Stimulated activated CD8-positive, alpha-beta memory T cell treated with anti-CD3 and anti-CD28 coated beads, Interleukin-7, amount 100 ng/mL, for 4 hours (primary cell): ENCODE results near the gene RNASE11.
A peak's percentile ranks its signal among the peaks of the same experiment; 100 is the strongest.
"Not testable (repeated sequence)": the region's sequence is repeated elsewhere in the genome, so short reads cannot be mapped to it uniquely, and the experiment has no call there.

ENCODE experiments used
- DNase-seq, 2 donors: peaks; one replicate each; pipeline ENCODE4 v3.0.0-alpha.2; 2020; ENCODE audit warnings: low read depth in 2 of 2

The RNASE11 gene

DNA sequence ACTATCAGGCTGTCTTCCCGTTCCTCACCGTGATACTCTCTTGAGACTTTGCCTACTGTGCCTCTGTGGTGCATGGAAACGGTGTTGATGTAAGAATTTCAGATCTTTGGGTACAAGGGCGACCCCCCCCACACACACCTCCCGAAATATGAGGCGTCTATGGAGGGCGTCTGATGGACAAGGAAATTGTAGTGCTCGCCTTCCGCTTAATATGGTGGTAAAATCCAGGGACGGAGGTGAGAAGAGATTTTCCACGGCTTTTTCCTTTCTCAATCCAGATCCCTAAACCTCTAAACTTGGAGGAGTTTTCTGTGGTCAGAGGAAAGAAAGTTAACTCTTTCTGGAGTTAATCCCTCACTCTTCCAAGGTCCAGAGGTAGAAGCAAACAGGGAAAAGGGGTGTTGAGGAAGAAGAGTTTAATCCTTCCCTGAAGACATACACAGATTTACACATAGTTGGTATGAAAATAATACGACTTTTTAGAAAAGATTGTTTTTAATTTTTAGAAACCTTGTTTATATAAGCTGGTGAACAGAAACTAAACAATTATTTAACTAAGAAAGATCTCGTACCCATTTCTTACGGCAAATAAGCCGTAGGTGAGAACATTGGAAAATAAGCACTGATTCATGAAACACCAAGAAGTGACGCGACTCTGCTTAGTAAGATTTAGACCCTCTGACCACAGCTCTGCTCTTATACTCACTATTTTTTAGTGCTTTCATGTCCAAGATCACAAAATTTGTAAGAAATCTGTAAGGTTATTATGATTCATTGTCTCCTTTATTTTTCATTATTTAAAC is 26.4 kb upstream of the RNASE11 start:
- no peak for DNase-seq

DNA sequence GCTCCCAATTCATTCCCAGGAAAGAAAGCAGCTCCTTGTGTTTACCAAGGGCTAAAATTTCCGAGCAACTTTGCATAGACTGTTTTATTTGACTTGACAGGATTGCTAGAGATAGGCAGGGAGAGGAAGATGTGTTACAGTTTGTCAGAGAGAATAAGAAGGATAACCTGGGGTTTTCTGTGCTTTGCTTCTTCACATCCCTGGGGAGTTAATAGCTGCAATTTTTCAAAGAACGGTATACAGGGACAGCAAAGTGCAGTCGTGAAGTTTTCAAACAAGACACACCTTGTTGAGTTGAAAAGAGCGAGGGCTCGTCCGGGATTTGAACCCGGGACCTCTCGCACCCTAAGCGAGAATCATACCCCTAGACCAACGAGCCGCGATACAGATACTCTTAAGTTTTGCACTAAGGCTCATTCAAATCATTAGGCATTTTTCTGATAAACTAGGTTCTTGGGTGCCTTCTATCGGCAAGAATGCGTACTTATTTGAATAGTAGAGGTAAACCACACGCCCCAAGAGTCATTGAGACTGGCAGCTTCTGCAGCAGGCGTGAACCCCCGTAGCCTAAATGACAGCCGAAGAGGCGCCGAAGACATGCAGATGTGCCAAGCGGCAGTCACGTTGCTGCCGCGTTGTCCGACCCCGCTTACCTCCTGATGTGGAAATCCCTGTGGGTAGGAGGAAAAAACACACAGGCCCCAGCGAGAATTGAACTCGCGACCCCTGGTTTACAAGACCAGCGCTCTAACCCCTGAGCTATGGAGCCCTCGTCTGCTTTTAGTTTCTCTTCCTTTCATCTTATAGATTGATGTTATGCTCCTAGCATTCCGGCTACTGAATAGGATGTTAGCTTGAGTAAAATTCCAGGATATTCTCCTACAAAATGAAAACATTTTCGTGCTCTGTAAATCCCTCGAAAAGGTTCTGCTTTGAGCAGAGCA is 25.6 kb upstream of the RNASE11 start:
- peak; percentile 80 to 83 for DNase-seq

GRCh38 chr14:20612403-20612802 is 24.6 kb upstream of the RNASE11 start:
- no peak for DNase-seq

DNA sequence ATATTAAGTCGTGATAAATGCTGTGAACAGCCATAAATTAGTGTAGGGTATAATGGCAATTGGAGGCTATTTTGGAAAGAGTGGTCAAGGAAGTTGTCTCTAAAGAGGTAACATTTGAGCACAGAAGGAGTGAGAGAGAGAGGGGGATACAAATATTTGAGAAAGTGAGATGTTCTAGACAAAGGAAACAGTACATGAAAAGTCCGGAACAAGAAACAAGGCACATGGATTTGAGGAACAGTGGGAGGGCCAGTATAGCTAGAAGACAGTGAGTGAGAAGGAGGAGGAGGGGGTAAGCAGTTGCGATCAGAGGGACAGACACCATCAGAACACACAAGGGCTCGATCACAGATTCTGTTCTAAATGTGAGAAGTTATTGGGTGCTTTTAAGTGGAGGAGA is 23.5 kb upstream of the RNASE11 start:
- DNase-seq = no peak

- DNase-seq = peak; percentile 53 to 61
Observed at GRCh38 chr14:20610002-20610765, 22.4 kb upstream of the RNASE11 start.

DNA sequence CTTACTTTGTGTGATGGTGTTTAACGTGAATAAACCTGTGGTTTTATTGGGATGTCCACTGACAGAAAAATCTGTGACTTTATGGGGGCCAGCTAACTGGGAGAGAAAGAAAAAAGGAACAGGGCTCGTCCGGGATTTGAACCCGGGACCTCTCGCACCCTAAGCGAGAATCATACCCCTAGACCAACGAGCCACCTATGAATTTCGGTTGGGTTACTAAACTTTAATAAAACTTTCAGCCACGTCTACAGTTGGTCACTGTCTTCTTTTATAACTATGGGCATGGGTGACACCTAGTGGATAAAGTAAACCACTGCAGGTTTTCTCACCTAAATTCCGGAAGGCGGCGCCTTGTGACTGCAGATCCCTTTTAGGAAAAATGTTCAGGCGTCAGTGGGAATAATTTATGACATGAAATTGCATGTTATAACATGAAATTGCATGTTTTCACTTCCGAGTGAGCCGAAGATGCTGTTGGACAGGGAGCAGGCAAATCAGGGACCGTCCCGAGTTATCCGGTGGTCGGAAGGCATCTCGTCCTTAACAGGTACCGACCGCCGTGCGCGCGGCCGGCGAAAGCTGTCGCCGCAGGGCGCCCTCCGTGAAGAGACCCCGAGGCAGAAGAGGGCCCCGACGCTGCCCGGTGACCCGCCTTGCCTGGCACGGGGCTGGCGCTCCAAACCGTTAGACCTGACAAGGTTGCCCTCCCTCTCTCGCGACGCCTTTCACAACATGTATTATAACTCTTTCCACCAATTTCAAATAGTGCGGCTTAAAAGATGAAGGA is 21.6 kb upstream of the RNASE11 start:
- DNase-seq = peak; percentile 32 to 46

GRCh38 chr14:20608383-20609110 is 20.7 kb upstream of the RNASE11 start:
- DNase-seq = no peak

GRCh38 chr14:20607617-20608016 is 19.8 kb upstream of the RNASE11 start:
- no peak for DNase-seq

DNA sequence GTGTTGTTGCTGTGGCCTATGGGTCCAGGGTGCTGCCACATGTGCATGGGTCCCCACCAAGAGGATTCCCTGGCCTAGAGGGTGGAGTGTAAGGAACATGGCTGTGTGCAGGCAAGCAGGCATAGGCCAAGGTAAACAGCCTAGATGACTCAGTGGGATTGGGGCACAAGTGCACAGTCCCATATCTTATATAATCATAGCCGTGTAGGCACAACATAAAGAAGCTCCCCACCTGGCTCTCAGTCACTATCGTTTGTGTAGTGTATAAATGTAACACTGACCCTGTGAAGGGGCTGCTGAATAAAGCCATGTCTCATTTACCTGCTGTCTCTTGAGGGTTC is 19.1 kb upstream of the RNASE11 start:
- DNase-seq = no peak

GRCh38 chr14:20606190-20606901 is 18.5 kb upstream of the RNASE11 start:
- no peak for DNase-seq

DNA sequence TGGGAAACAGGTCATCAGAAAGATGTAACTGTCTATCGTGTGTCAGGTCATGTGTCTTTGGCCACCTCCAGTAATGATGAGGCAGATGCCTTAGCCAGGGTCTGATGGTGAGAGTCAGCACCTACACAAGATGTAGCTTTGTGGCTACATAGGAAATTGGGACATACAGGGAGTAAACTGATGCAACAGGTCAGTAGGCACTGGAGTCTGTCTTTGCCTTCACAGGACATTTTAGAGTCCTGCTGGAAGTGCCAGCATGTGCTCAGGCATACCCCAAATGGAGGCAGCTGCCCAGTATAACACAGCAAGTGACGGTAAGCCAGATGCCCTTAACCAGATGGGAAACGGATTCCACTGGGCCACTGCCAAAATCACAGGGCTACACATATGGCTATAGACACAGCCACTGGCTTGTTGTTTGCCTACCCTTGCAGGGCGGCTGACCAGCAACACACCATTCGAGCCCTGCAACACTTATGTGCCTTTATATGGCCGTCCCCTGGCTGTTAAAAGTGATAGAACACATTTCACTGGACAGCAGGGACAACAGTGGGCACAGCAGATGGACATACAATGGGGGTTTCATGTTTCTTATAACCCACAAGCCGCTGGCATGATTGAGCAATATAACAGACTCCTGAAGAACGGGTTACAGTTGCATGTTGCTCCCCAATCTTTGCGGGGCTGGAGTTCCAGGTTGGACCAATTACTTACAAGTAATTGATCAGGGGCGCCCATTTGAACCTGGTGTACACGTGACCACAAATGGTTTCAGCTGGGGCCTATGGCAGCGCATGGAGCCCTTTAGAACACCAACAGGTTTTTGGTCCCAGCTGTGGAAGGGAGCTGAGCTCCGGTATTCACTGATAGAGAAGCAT is 16.3 kb upstream of the RNASE11 start:
- no peak for DNase-seq

DNA sequence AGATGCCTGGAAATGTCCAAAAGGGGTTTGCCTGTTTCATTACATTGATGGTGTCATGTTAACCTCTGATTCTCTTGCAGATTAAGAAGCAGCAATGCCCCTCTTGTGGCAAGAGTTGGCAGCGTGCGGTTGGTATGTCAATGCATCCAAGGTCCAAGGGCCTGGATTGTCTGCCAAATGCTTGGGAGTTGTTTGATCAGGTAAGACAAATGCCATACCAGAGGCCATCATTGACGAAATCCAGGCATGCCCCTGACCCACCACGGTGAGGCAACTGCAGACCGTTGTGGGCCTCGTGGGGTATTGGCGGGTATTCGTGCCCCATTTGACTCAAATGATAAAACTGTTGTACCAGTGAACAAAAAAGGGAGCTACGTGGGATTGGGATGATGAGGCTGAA is 14.8 kb upstream of the RNASE11 start:
- no peak for DNase-seq

DNA sequence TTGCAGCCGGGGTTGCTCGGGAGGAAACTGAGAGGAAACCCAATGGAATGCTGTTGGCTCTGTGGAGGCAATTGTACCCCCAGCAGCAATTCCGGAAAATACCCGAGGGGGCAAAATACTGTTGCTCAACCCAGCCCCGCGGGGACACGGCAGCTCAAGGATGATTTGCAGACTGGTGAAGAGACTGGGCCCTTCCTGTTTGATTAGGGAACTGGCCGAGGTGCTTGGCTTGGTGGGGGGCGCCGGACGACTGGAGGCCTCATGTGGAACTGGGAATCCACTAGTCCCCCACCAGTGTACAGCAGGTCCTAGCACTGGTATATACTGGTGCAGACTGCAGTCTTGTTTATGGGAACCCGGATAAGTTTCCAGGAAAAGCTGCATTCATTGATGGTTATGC is 13.7 kb upstream of the RNASE11 start:
- no peak for DNase-seq

- DNase-seq = no peak
Observed at GRCh38 chr14:20597108-20597507, 9.3 kb upstream of the RNASE11 start.

GRCh38 chr14:20595726-20596125 is 7.9 kb upstream of the RNASE11 start:
- DNase-seq = not testable (repeated sequence)

GRCh38 chr14:20592574-20592973 is 4.8 kb upstream of the RNASE11 start:
- no peak for DNase-seq

DNA sequence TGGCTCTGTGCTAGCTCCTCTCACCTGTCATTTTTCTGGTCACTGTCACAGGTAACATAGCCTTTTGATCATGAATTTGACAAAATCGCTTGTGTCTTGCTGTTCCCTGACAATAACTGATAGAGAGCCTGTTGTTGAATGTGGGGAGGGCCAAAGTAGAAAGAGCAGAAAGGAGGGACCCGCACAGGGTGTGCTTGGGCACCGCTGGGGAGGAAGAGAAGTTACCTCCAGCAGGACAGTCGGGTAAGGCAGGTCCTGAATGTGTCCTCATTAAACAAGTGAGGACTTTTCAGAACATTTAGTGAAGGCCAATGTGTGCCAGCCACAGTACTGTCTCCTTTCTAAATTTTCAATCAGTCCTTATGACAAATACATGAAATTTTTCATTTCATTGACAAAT is 3.4 kb upstream of the RNASE11 start, which contains the start of gene RNASE12:
Gene RNASE12, minus strand, starts transcription at position 142 of the 400 bp plus-strand sequence. CDS start 653 bp downstream, outside the sequence.
- no peak for DNase-seq

GRCh38 chr14:20583908-20584307 is 3.9 kb downstream of the RNASE11 start:
- no peak for DNase-seq

DNA sequence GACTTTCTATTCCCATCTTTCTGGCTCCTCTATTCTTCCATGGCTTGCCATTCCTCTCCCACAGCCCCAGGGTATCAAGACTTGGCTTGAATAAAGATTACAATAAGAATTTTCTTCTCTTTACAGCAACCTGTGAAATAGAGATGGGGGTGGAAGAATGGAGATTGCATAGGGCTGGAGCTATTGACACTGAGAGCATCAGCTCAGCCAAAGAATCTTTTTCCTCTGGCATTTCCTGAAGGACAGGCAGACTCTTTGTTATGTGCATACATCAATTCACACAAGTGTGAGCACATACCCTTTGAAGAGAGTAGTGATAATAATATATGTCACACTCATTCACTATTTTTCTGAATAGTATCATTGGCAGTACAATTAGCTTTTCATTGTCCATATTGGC is 4.7 kb downstream of the RNASE11 start:
- no peak for DNase-seq
